ENCODE data around the gene RPF1.

DNA sequence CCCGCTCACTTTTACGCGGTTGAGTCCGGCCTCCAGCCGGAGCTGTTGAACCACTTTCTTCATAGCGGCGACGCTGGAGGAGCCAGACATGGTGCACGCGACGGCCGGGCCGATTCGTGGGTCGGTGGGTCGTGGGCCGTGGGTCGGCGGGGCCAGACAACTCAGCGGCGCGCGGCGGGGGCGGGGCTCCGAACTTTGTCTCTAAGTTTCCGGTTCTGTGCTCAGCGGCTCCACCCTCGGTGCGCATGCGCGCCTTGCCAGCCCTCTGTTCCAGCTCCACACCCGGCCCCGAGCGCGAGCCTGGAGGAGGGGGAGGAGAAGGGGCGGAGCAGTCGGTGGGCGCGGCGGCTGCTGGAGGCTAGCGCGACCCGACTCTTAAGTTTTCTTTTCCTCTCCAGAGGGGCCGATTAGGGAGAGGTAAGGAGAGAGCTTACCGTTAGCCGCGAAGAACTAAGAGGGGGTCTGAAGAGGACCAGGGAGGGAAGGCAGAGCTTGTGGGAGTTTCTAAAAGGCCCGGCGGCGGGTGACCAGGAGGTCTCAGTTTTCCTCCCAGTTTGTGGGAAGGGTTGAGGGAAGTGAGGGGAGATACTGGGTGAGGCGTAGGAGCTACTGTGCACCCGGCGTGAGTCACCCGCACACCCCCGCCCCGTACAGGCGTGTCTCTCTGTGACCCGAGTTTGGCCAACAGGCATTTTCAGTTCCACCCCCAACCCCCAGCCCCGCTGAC lies 27.1 kb downstream of the RPF1 start, which contains the start of the genes GNG5 and SPATA1:
- TF ChIP-seq RAD21 (IDR thresholded peaks at IDR 0.05; ENCODE audit: low read depth) (no peak), EP300 (IDR thresholded peaks at IDR 0.05; ENCODE audit: borderline replicate concordance) (0 out of 2 replicates have a peak, but pooled peaks have one; percentile 14), YY1 (IDR thresholded peaks at IDR 0.05; ENCODE audit: low read depth) (no peak), CREB1 (IDR thresholded peaks at IDR 0.05; ENCODE audit: low read depth) (no peak), TEAD4 (IDR thresholded peaks at IDR 0.05) (no peak), EGR1 (IDR thresholded peaks at IDR 0.05) (peak; percentile 84)

Measured in Ishikawa (cell line).